Activated B cell treated with CpG ODN at 0.5 μM for 24 hours (primary cell): ENCODE data around the gene DUOXA2. TPM values are rescaled to one million over a fixed set of nuclear protein-coding genes. Genes with fewer than 3 reads are reported as not detected.

Experiments used
- ATAC-seq: fragments of 200-7000 bp; cut with Tn5 transposase; one replicate; pipeline ENCODE4 v1.10.0; 2021; ENCODE audit warnings: low read depth, mild to moderate bottlenecking, moderate library complexity
- CTCF ChIA-PET: fragments of 350-600 bp; sonication (Branson Sonifier 250); formaldehyde crosslinking; loops from one replicate; lab custom pipeline; 2021; ENCODE audit warnings: antibody characterized with exemption; lab: Charles Lee
- POLR2A ChIA-PET: fragments of 350-600 bp; sonication (Branson Sonifier 250); formaldehyde crosslinking; loops from one replicate; lab custom pipeline; 2021; ENCODE audit warnings: antibody characterized with exemption; lab: Charles Lee
- DNase-seq: peaks from one replicate; pipeline ENCODE4 v3.0.0; 2022
- H3K27ac Mint-ChIP-seq: one replicate; pipeline ENCODE4 v1.8.0; 2020; ENCODE audit warnings: mixed read lengths
- H3K27me3 Mint-ChIP-seq: one replicate; pipeline ENCODE4 v1.8.0; 2021; ENCODE audit warnings: mixed read lengths
- H3K36me3 Mint-ChIP-seq: one replicate; pipeline ENCODE4 v1.8.0; 2021; ENCODE audit warnings: low read depth, mixed read lengths
- H3K4me1 Mint-ChIP-seq: one replicate; pipeline ENCODE4 v1.8.0; 2021; ENCODE audit warnings: mixed read lengths
- H3K4me3 Mint-ChIP-seq: one replicate; pipeline ENCODE4 v1.8.0; 2020; ENCODE audit warnings: mild to moderate bottlenecking, mixed read lengths
- H3K9me3 Mint-ChIP-seq: one replicate; pipeline ENCODE4 v1.8.0; 2020; ENCODE audit warnings: mixed read lengths
- intact Hi-C: fragments of 100-400 bp; cut with micrococcal nuclease; formaldehyde crosslinking; loops from one replicate; pipeline ENCODE4 v1.15.1; 2024
- total RNA-seq: library from RNA; stranded (reverse); gene quantifications from 2 replicates; pipeline ENCODE4 v1.2.3, GENCODE V29; 2022
- TF ChIP-seq, protein P1 (sequence below): fragments of 200-600 bp; IDR thresholded peaks from one replicate; pipeline ENCODE4 v1.8.0; 2022; ENCODE audit warnings: antibody characterized with exemption, mild to moderate bottlenecking

DUOXA2 gene
- total RNA-seq, 1 donor from 2014 or later: not detected

GRCh38 chr15:45107941-45108630 is 6.0 kb upstream of the DUOXA2 start:
- no peak overlapping the region for H3K4me3 Mint-ChIP-seq
- H3K9me3 Mint-ChIP-seq: no peaks in the 10 kb centered on the region
- H3K27me3 Mint-ChIP-seq: peaks cover 49% of the 10 kb centered on the region
- peaks cover 15% of the 10 kb centered on the region for H3K4me1 Mint-ChIP-seq
- CTCF ChIA-PET: no interaction called here
- no peaks in the 10 kb centered on the region for H3K36me3 Mint-ChIP-seq
- TF ChIP-seq, protein P1, sequence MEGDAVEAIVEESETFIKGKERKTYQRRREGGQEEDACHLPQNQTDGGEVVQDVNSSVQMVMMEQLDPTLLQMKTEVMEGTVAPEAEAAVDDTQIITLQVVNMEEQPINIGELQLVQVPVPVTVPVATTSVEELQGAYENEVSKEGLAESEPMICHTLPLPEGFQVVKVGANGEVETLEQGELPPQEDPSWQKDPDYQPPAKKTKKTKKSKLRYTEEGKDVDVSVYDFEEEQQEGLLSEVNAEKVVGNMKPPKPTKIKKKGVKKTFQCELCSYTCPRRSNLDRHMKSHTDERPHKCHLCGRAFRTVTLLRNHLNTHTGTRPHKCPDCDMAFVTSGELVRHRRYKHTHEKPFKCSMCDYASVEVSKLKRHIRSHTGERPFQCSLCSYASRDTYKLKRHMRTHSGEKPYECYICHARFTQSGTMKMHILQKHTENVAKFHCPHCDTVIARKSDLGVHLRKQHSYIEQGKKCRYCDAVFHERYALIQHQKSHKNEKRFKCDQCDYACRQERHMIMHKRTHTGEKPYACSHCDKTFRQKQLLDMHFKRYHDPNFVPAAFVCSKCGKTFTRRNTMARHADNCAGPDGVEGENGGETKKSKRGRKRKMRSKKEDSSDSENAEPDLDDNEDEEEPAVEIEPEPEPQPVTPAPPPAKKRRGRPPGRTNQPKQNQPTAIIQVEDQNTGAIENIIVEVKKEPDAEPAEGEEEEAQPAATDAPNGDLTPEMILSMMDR: no peak
- H3K27ac Mint-ChIP-seq: no peak overlapping the region
- no peak for ATAC-seq
- intact Hi-C loops: no loop called here
- DNase-seq: no peak
- POLR2A ChIA-PET: no interaction called here

DNA sequence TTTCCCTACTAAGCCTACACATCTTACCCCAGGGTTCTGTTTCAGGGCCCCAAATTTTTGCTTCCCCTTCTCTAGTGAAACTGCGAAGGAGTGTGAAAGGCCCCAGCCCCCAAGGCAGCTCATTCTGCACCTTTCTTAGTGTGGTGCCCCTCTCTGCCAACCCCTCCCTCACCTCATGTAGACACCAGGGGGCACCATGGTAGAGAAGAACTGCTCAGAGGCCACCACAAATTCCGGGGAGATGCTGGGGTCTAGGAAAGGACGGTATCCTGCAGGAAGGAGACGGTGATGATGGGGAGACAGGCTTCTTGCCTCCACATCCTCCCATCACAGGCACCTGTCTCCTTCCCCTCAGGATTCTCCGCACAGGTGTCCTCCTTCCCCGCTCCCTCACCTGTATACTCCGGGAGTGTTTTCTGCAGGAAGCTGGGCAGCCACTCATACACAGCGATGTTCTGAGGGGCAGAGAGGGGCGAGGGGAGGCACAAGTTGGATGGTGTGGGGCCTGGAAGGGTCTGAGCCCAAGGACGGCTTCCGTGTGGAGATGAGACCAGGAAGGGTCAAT is 3.8 kb upstream of the DUOXA2 start:
- H3K27me3 Mint-ChIP-seq: peaks cover 59% of the 10 kb centered on the region
- TF ChIP-seq, protein P1: no peak
- no peak overlapping the region for H3K4me3 Mint-ChIP-seq
- ATAC-seq (no peak), DNase-seq (no peak)
- H3K27ac Mint-ChIP-seq: no peak overlapping the region
- ChIA-PET CTCF (interaction anchor here (1.8 kb wide), 1 partner anchor 8 kb away, joined by 6 read pairs; no protein-coding TSS in a partner anchor), POLR2A (interaction anchor here (0.5 kb wide), 1 partner anchor 655 kb away, joined by 6 read pairs; no protein-coding TSS in a partner anchor)
- H3K4me1 Mint-ChIP-seq: peaks cover 33% of the 10 kb centered on the region
- intact Hi-C loops: no loop called here
- no peaks in the 10 kb centered on the region for H3K9me3 Mint-ChIP-seq
- no peaks in the 10 kb centered on the region for H3K36me3 Mint-ChIP-seq

DNA sequence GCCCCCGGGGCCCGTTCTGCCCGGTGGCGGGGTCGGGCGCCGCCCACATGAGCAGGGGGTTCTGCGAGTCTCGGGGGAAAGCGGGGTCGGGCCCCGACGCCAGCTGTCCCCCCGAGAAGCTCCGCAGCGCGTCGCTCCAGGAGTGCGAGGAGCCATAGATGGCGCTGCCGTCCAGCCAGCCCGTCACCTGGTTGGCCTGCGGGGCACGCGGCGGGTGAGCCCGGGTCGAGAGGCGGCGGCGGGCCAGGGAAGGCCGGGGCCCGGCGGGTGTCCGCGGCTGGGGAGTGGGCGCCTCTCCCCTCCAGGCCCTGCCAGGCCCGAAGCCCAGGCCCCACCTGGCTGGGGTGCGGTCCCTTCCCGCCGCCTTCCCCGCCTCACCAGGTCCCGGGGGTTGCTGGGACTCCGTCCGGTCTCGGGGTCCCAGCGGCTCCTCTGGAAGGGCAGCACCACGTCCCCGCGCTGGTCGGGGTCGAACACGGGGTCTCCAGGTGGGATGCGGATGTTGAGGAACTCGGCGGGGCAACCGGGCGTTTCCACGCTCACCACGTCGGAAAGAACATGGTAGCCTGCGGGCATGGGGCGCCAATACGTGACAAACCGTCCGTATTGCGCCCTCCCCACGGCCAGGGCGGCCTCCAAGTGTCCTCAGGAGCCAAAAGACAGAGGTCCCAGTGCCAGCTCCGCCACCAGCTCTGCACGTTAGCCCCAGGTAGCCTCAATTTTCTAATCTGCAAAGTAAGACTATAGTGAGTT is 2.6 kb upstream of the DUOXA2 start:
- Mint-ChIP-seq H3K4me3 (peak overlapping the region; percentile 52), H3K36me3 (no peaks in the 10 kb centered on the region), H3K9me3 (no peaks in the 10 kb centered on the region), H3K27me3 (peaks cover 67% of the 10 kb centered on the region), H3K27ac (no peak overlapping the region), H3K4me1 (peaks cover 42% of the 10 kb centered on the region)
- DNase-seq: no peak
- ChIA-PET POLR2A (no interaction called here), CTCF (no interaction called here)
- intact Hi-C loops: no loop called here
- no peak for ATAC-seq
- TF ChIP-seq, protein P1: no peak

DNA sequence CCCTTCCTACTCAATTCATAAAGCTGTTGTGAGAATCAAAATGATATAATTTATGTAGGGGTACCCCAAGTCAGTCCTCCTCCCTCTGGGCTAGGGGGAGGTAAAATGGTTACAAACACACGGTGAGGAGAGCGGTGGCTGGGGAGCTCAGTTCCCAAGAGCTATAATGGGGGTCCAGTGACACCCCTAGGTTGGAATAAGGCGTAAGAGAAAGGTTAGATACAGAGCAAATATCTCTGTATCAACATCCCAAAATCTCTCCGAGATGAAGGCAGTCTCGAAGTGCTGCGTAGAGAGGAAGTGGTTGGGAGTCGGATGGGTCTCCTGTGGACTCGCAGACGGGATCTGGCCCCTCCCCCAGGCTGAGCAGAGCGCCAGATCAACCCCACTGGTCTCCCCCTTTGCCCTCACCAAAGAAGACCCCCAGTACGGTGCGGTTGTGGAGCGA is 2.0 kb upstream of the DUOXA2 start:
- Mint-ChIP-seq H3K36me3 (no peaks in the 10 kb centered on the region), H3K9me3 (no peaks in the 10 kb centered on the region), H3K4me3 (peak overlapping the region; percentile 52), H3K27ac (no peak overlapping the region), H3K4me1 (peaks cover 47% of the 10 kb centered on the region), H3K27me3 (peaks cover 70% of the 10 kb centered on the region)
- no peak for ATAC-seq
- ChIA-PET POLR2A (no interaction called here), CTCF (no interaction called here)
- intact Hi-C loops: no loop called here
- DNase-seq: no peak
- TF ChIP-seq, protein P1: no peak
